GM23338 (cell line): ENCODE data around the gene KIFBP.

ENCODE experiments used
- CREB1 ChIP-seq: fragments of 250-450 bp; sonication (Bioruptor Pico); IDR thresholded peaks from 2 replicates; pipeline ENCODE4 v1.5.0; 2020; ENCODE audit warnings: low read depth, mild to moderate bottlenecking, moderate library complexity
- ETS1 ChIP-seq: IDR thresholded peaks from 2 replicates; pipeline ENCODE4 v1.6.1; 2016; ENCODE audit warnings: antibody characterized with exemption
- EZH2 ChIP-seq: fragments of 200-600 bp; sonication (generic); IDR thresholded peaks from one replicate; pipeline ENCODE4 v1.8.0; 2017; ENCODE audit warnings: antibody characterized with exemption, mild to moderate bottlenecking, low read depth; ENCODE audit not compliant: unreplicated experiment
- EZH2phosphoT487 ChIP-seq: fragments of 200-600 bp; sonication (generic); IDR thresholded peaks from one replicate; pipeline ENCODE4 v1.8.1; 2018; ENCODE audit warnings: antibody characterized with exemption; ENCODE audit not compliant: unreplicated experiment
- JUNB ChIP-seq: IDR thresholded peaks from one replicate; pipeline ENCODE4 v1.6.1; 2016; ENCODE audit warnings: antibody characterized with exemption; ENCODE audit not compliant: unreplicated experiment
- NANOG ChIP-seq: IDR thresholded peaks from 2 replicates; pipeline ENCODE4 v1.6.1; 2016; ENCODE audit warnings: antibody characterized with exemption, borderline replicate concordance
- POLR2AphosphoS5 ChIP-seq: IDR thresholded peaks from 2 replicates; pipeline ENCODE4 v1.6.1; 2016; ENCODE audit warnings: antibody characterized with exemption, low read depth
- REST ChIP-seq: IDR thresholded peaks from one replicate; pipeline ENCODE4 v1.6.1; 2018; ENCODE audit warnings: antibody characterized with exemption; ENCODE audit not compliant: unreplicated experiment
- STAT1 ChIP-seq: IDR thresholded peaks from one replicate; pipeline ENCODE4 v1.6.1; 2016; ENCODE audit warnings: antibody characterized with exemption; ENCODE audit not compliant: unreplicated experiment
- ZNF114 ChIP-seq: fragments of 250-450 bp; sonication (Bioruptor Pico); IDR thresholded peaks from 2 replicates; pipeline ENCODE4 v1.5.0; 2020; ENCODE audit warnings: mild to moderate bottlenecking, moderate library complexity
- ZNF331 ChIP-seq: fragments of 250-450 bp; sonication (Bioruptor Pico); IDR thresholded peaks from 2 replicates; pipeline ENCODE4 v1.5.0; 2020; ENCODE audit warnings: low read depth, mild to moderate bottlenecking, moderate library complexity
- ZNF462 ChIP-seq: fragments of 250-450 bp; sonication (Bioruptor Pico); IDR thresholded peaks from 2 replicates; pipeline ENCODE4 v1.5.0; 2020; ENCODE audit warnings: mild to moderate bottlenecking, moderate library complexity
- TF ChIP-seq, protein P1 (sequence below), 2 experiments: fragments of 200-600 bp in 1 of 2; sonication (generic) in 1 of 2; conservative IDR thresholded peaks; 2 replicates each; pipeline versions ENCODE4 v1.5.1 to v1.6.1; 2016 to 2017; ENCODE audit warnings: antibody characterized with exemption in 2 of 2, low read depth in 2 of 2, mild to moderate bottlenecking in 2 of 2, moderate library complexity in 1 of 2

- TF ChIP-seq REST (no peak), EZH2 (no peak), POLR2AphosphoS5 (no peak), ETS1 (no peak), CREB1 (CRISPR knock-in tag) (no peak), JUNB (no peak), ZNF331 (CRISPR knock-in tag) (no peak), NANOG (no peak), EZH2phosphoT487 (no peak), ZNF114 (CRISPR knock-in tag) (no peak), STAT1 (no peak), ZNF462 (CRISPR knock-in tag) (no peak)
- TF ChIP-seq, protein P1, sequence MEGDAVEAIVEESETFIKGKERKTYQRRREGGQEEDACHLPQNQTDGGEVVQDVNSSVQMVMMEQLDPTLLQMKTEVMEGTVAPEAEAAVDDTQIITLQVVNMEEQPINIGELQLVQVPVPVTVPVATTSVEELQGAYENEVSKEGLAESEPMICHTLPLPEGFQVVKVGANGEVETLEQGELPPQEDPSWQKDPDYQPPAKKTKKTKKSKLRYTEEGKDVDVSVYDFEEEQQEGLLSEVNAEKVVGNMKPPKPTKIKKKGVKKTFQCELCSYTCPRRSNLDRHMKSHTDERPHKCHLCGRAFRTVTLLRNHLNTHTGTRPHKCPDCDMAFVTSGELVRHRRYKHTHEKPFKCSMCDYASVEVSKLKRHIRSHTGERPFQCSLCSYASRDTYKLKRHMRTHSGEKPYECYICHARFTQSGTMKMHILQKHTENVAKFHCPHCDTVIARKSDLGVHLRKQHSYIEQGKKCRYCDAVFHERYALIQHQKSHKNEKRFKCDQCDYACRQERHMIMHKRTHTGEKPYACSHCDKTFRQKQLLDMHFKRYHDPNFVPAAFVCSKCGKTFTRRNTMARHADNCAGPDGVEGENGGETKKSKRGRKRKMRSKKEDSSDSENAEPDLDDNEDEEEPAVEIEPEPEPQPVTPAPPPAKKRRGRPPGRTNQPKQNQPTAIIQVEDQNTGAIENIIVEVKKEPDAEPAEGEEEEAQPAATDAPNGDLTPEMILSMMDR (conservative IDR thresholded peaks at IDR 0.05; ENCODE audit: low read depth in 2 of 2) = no peak
These were observed 44.7 kb downstream of the KIFBP start for GRCh38 chr10:69033256-69033655.
